K562 (cell line): ENCODE measurements around the gene FBXO10. TPM values are rescaled to one million over a fixed set of nuclear protein-coding genes. Genes with fewer than 3 reads are reported as not detected.

ENCODE experiments used
- ATAC-seq: fragments of 200-7000 bp; cut with Tn5 transposase; 3 replicates; pipeline ENCODE4 v1.9.1; 2020; ENCODE audit warnings: moderate library complexity
- BruUV-seq: library from RNA; stranded (reverse); fragments of 400-500 nt; replicated peaks from 2 replicates; lab custom pipeline; 2021; lab: Mats Ljungman, UMichigan
- CTCF ChIA-PET: fragments of 300-600 bp; formaldehyde crosslinking; extraction: SDS; loops from one replicate; lab custom pipeline; 2021; ENCODE audit warnings: low intra/inter-chr PET ratio; lab: Yijun Ruan, JAX
- POLR2A ChIA-PET: fragments of 300-600, 350-650 bp; sonication (Branson Sonifier 250); formaldehyde crosslinking; extraction: SDS; loops from one replicate; lab custom pipeline; 2021; ENCODE audit warnings: antibody characterized with exemption, inconsistent platforms; lab: Yijun Ruan, JAX
- DNase-seq, 4 experiments: peaks; one replicate each; pipeline versions ENCODE4 v3.0.0 to v3.0.0-alpha.2; 2011 to 2018; ENCODE audit warnings: low spot score in 3 of 4, mixed read lengths in 3 of 4; ENCODE audit errors: extremely low read depth in 1 of 4
- FAIRE-seq: peaks from 2 replicates; lab custom pipeline; 2011; peaks lifted over from hg19 to GRCh38; lab: Jason Lieb, UNC
- H2AFZ ChIP-seq: 2 replicates; pipeline ENCODE4 v1.6.0; 2011; ENCODE audit warnings: low read depth, low read length, control low read depth, inconsistent platforms
- H3K27ac ChIP-seq: fragments of 200-600 bp; 3 replicates; pipeline ENCODE4 v1.8.0; 2011; ENCODE audit warnings: low read depth, mild to moderate bottlenecking, control low read depth, inconsistent platforms, low read length, moderate library complexity, mixed read lengths; ENCODE audit errors: extremely low read depth
- H3K27me3 ChIP-seq, 2 experiments: fragments of 300-600 bp in 1 of 2; 2 replicates in 1 of 2; 3 replicates in 1 of 2; pipeline versions ENCODE4 v1.6.0 to v1.8.0; 2011; ENCODE audit warnings: inconsistent platforms in 2 of 2, low read length in 2 of 2, mild to moderate bottlenecking in 1 of 2, mixed read lengths in 1 of 2, moderate library complexity in 1 of 2; ENCODE audit not compliant: control insufficient read depth in 2 of 2, insufficient read depth in 2 of 2
- H3K36me3 ChIP-seq: fragments of 300-600 bp; 3 replicates; pipeline ENCODE4 v1.8.0; 2011; ENCODE audit warnings: mild to moderate bottlenecking, low read length, inconsistent platforms; ENCODE audit not compliant: control insufficient read depth, insufficient read depth
- H3K4me1 ChIP-seq, 2 experiments: fragments of 200-600 bp in 1 of 2; replicated peaks in 1 of 2; 2 replicates in 1 of 2; 3 replicates in 1 of 2; pipeline versions ENCODE4 v1.5.1 to v1.8.0; 2011; ENCODE audit warnings: inconsistent platforms in 2 of 2, low read length in 2 of 2, mild to moderate bottlenecking in 1 of 2, mixed read lengths in 1 of 2, moderate library complexity in 1 of 2; ENCODE audit not compliant: control insufficient read depth in 2 of 2, insufficient read depth in 2 of 2
- H3K4me2 ChIP-seq: 2 replicates; pipeline ENCODE4 v1.6.1; 2011; ENCODE audit warnings: low read length, control low read depth, inconsistent platforms, mixed read lengths; ENCODE audit not compliant: insufficient read depth
- H3K4me3 ChIP-seq: fragments of 200-600 bp; sonication (generic), shearing (Covaris generic); 2 replicates; pipeline ENCODE4 v1.5.1; 2016; ENCODE audit warnings: control low read depth, inconsistent platforms
- H3K79me2 ChIP-seq: fragments of 200-600 bp; 3 replicates; pipeline ENCODE4 v1.8.0; 2011; ENCODE audit warnings: low read length, inconsistent platforms; ENCODE audit not compliant: control insufficient read depth, insufficient read depth
- H3K9ac ChIP-seq, 2 experiments: 2 replicates each; pipeline versions ENCODE4 v1.6.0 to v1.6.1; 2011; ENCODE audit warnings: low read depth in 2 of 2, low read length in 2 of 2, control low read depth in 1 of 2, inconsistent platforms in 1 of 2, mild to moderate bottlenecking in 1 of 2, mixed read lengths in 1 of 2; ENCODE audit not compliant: insufficient read depth in 1 of 2
- H3K9me1 ChIP-seq: one replicate; pipeline ENCODE4 v1.6.0; 2011; ENCODE audit warnings: inconsistent platforms, mild to moderate bottlenecking, low read length, moderate library complexity; ENCODE audit not compliant: control insufficient read depth, insufficient read depth
- H3K9me3 ChIP-seq: replicated peaks from 2 replicates; pipeline ENCODE4 v1.5.1; 2011; ENCODE audit warnings: low read depth, low read length, inconsistent platforms; ENCODE audit not compliant: control insufficient read depth, insufficient read depth
- H4K20me1 ChIP-seq: replicated peaks from 2 replicates; pipeline ENCODE4 v1.6.1; 2011; ENCODE audit warnings: low read length, inconsistent platforms, mixed read lengths; ENCODE audit not compliant: control insufficient read depth, insufficient read depth
- DNMT1 ChIP-seq: fragments of 450-650 bp; IDR thresholded peaks from 2 replicates; pipeline ENCODE4 v1.6.1; 2016; ENCODE audit warnings: antibody characterized with exemption, mild to moderate bottlenecking
- ELF1 ChIP-seq: fragments of 200-800 bp; sonication (Bioruptor generic); IDR thresholded peaks from 2 replicates; pipeline ENCODE4 v1.6.1; 2016; ENCODE audit warnings: missing genetic modification characterization, missing compliant biosample characterization
- MLLT1 ChIP-seq, 2 experiments: fragments of 450-650 bp; IDR thresholded peaks; 2 replicates each; pipeline ENCODE4 v1.6.1; 2016
- POLR2A ChIP-seq: fragments of 450-650 bp; conservative IDR thresholded peaks from 2 replicates; pipeline ENCODE4 v1.6.1; 2016
- POLR2G ChIP-seq: fragments of 200-400 bp; formaldehyde crosslinking; IDR thresholded peaks from 2 replicates; pipeline ENCODE4 v1.6.1; 2017; ENCODE audit warnings: low read depth, mild to moderate bottlenecking, antibody characterized with exemption, low read length, moderate library complexity
- SUPT5H ChIP-seq: fragments of 450-650 bp; IDR thresholded peaks from 2 replicates; pipeline ENCODE4 v1.6.1; 2016
- ZBTB33 ChIP-seq: sonication (generic); formaldehyde crosslinking; IDR thresholded peaks from 2 replicates; pipeline ENCODE4 v1.8.1; 2023; ENCODE audit warnings: mild to moderate bottlenecking, missing genetic modification reagents
- WGBS: fragments of 100-300 bp; shearing (Covaris generic); methylation state at CpG from one replicate; pipeline ENCODE4 v1.1.6; 2016; ENCODE audit warnings: low coverage, mixed read lengths; ENCODE audit not compliant: insufficient coverage; ENCODE audit errors: missing lambda C conversion rate; 5-methylcytosine and 5-hydroxymethylcytosine counted together
- in situ Hi-C: fragments of 300-500 bp; cut with MboI; formaldehyde crosslinking; loops from 4 replicates; pipeline ENCODE4 v1.15.0; 2018; ENCODE audit warnings: inconsistent platforms, mixed read lengths
- intact Hi-C: fragments of 100-400 bp; cut with micrococcal nuclease; formaldehyde crosslinking; loops from 2 replicates; pipeline ENCODE4 v1.14.2; 2022
- polyA plus RNA-seq, 8 experiments: library from polyadenylated mRNA; depleted of rRNA in 4 of 8; stranded (reverse) in 5 of 8; unstranded in 3 of 8; fragments of >200 nt; fragmentation: Nextera tagmentation in 2 of 8; fragmentation: Illumina TruSeq in 1 of 8; extraction: Ambion mirVana in 2 of 8; extraction: Trizol in 1 of 8; gene quantifications; 2 replicates each; pipeline versions ENCODE4 v1.2.1 to v1.2.3, GENCODE V29; 2011 to 2014; ENCODE audit warnings: inconsistent platforms in 1 of 8, missing spikeins in 1 of 8
- total RNA-seq, 7 experiments: library from RNA; depleted of rRNA in 6 of 7; stranded (reverse); fragments of >200 nt in 6 of 7; fragmentation: Illumina TruSeq in 2 of 7; extraction: Trizol in 2 of 7; gene quantifications; 2 replicates each; pipeline versions ENCODE4 v1.2.1 to v1.2.3, GENCODE V29; 2011 to 2021; ENCODE audit warnings: low replicate concordance in 1 of 7

The FBXO10 gene
- total and polyA plus RNA-seq, 9 of the 15 experiments (the other 6 are each of a cell fraction or from before 2014, with no cell fraction given): 0.84 to 9.9 (median 6.0) TPM

DNA sequence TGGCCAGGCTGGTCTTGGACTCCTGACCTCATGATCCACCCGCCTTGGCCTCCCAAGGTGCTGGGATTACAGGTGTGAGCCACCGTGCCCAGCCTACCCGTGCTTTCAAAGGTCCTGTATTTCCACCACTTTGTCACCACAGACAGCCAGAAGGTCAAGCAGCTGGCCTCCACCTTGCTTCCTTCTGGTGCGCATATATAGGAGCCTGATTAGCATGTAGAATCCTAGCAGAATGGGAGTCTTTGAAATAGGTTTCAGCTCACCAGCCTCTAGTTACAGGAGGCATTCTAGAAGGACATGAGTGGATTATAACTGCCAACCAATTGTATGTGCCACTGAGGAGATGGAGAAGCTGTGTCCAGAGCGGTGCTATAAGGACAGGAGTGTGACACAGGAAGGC is 71.6 kb downstream of the FBXO10 start:
- no peaks in the 10 kb centered on the region for H3K79me2 ChIP-seq
- peaks cover 16% of the 10 kb centered on the region for H4K20me1 ChIP-seq
- ATAC-seq (no peak), DNase-seq (no peak)
- H2AFZ ChIP-seq: no peak overlapping the region
- H3K9me1 ChIP-seq: peaks cover 3% of the 10 kb centered on the region
- H3K4me2 ChIP-seq: no peak overlapping the region
- H3K9ac ChIP-seq: no peak overlapping the region; a peak in 1 of 4 replicates
- CTCF ChIA-PET: no interaction called here
- no peak overlapping the region for H3K27ac ChIP-seq
- BruUV-seq: no TSS peak
- no peak for TF ChIP-seq MLLT1 (IDR thresholded peaks at IDR 0.05)
- TF ChIP-seq SUPT5H: peak; percentile 47; the same call in 1 of the 2 replicates
- TF ChIP-seq POLR2A: 0 out of 2 replicates have a peak, but pooled peaks have one; percentile 51
- TF ChIP-seq ELF1: no peak
- peak; percentile 30; the same call in 1 of the 2 replicates for TF ChIP-seq POLR2G
- TF ChIP-seq DNMT1: no peak
- TF ChIP-seq ZBTB33 (CRISPR knock-in tag): no peak
- TF ChIP-seq, all 486 proteins: peak for 3
- in situ Hi-C loops (no loop called here), intact Hi-C loops (no loop called here)
- POLR2A ChIA-PET: interaction anchor here (0.6 to 2.5 kb wide), 7 partner anchors 10 to 180 kb away, joined by 3 to 11 read pairs (median 4); no protein-coding TSS in a partner anchor
- no peak for FAIRE-seq
- H3K4me3 ChIP-seq: no peak overlapping the region
- H3K4me1 ChIP-seq: no peaks in the 10 kb centered on the region; a peak in 1 of 5 replicates
- 86% methylated on average over 5 of the region's 5 CpGs for WGBS
- H3K9me3 ChIP-seq: no peaks in the 10 kb centered on the region
- H3K36me3 ChIP-seq: peaks cover 89% of the 10 kb centered on the region
- H3K27me3 ChIP-seq: no peaks in the 10 kb centered on the region
